Measurements from ENCODE around the gene FMN1.

Gene FMN1

GRCh38 chr15:32878869-32879805 is 315.4 kb downstream of the FMN1 start:
- peaks cover under 1% of the 10 kb centered on the region for H3K9me3 Mint-ChIP-seq
- peak overlapping the region; percentile 84 for H3K27ac Mint-ChIP-seq
- H3K36me3 Mint-ChIP-seq (ENCODE audit: low read depth) = peaks cover 5% of the 10 kb centered on the region
- peaks cover 73% of the 10 kb centered on the region for H3K4me1 Mint-ChIP-seq
- TF ChIP-seq, protein P1, sequence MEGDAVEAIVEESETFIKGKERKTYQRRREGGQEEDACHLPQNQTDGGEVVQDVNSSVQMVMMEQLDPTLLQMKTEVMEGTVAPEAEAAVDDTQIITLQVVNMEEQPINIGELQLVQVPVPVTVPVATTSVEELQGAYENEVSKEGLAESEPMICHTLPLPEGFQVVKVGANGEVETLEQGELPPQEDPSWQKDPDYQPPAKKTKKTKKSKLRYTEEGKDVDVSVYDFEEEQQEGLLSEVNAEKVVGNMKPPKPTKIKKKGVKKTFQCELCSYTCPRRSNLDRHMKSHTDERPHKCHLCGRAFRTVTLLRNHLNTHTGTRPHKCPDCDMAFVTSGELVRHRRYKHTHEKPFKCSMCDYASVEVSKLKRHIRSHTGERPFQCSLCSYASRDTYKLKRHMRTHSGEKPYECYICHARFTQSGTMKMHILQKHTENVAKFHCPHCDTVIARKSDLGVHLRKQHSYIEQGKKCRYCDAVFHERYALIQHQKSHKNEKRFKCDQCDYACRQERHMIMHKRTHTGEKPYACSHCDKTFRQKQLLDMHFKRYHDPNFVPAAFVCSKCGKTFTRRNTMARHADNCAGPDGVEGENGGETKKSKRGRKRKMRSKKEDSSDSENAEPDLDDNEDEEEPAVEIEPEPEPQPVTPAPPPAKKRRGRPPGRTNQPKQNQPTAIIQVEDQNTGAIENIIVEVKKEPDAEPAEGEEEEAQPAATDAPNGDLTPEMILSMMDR (IDR thresholded peaks at IDR 0.05) = no peak
- DNase-seq = no peak
- no peaks in the 10 kb centered on the region for H3K27me3 Mint-ChIP-seq (ENCODE audit: low read depth, poor library complexity)
- no peak overlapping the region for H3K4me3 Mint-ChIP-seq

DNA sequence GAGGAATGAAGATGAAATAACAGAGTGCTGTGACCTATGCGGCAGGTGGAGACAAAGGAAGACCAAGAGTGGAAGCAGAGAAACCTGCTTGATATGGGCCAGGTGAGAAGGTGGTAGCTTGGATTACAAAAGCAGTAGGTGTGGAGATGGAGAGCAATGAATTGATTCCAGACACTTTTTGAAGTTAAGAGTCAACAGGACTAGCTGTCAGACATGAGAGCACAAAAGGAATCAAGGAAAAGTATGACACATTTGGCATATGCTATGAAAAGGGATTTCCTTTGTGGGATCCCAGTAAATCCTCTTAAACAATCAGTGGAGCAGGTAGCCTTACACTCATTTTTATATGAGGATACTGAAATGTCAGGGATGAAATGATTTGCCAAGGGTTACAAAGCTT is 316.2 kb downstream of the FMN1 start:
- peak overlapping the region; percentile 2 for H3K27ac Mint-ChIP-seq
- no peaks in the 10 kb centered on the region for H3K9me3 Mint-ChIP-seq
- H3K36me3 Mint-ChIP-seq (ENCODE audit: low read depth) = peaks cover 4% of the 10 kb centered on the region

DNA sequence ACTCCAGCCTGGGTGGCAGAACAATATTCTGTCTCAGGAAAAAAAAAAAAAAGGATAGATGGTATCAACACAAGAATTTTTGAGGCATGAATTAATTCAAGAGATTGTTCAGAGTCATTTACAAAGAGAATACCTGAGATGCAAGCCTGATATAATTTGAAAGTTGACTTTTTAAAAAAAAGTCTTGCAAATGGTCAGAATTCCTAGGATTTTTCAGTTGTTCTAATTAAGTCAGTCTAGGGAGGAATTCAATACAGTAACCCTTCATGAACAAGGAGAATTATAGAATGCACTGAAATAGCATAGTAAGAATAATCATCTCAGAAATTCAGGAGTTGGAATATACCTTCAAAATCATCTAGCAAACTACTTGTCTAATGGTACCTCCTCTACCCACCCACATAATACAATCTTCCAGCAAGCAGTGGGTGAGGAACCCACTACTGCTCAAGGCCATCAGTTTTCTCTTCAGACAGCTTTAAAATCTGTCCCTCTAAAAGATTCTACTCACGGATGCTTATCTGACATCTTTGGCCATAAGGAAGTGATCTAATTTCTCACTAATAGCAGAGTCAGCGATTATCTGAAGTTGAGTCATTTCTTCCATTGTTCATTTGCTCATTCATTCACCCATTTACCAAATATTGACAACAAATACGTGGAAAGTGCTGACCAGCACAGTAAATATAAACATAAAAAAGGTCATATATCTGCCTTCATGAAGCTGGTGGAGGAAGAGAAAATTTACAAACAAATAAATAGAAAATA is 317.1 kb downstream of the FMN1 start:
- Mint-ChIP-seq H3K27ac (no peak overlapping the region), H3K27me3 (ENCODE audit: low read depth, poor library complexity) (no peaks in the 10 kb centered on the region), H3K36me3 (ENCODE audit: low read depth) (no peaks in the 10 kb centered on the region), H3K4me1 (peaks cover 79% of the 10 kb centered on the region), H3K4me3 (no peak overlapping the region), H3K9me3 (no peaks in the 10 kb centered on the region)
- DNase-seq = no peak
- TF ChIP-seq, protein P1 (IDR thresholded peaks at IDR 0.05) = no peak

More for the DNA sequence above, 316.2 kb downstream of the FMN1 start:
- Mint-ChIP-seq H3K4me3 (peak overlapping the region; percentile 10), H3K4me1 (peaks cover 76% of the 10 kb centered on the region), H3K27me3 (ENCODE audit: low read depth, poor library complexity) (no peaks in the 10 kb centered on the region)
- no peak for DNase-seq
- TF ChIP-seq, protein P1 (IDR thresholded peaks at IDR 0.05) = no peak

- Mint-ChIP-seq H3K9me3 (no peaks in the 10 kb centered on the region), H3K36me3 (ENCODE audit: low read depth) (peaks cover 26% of the 10 kb centered on the region), H3K4me1 (peaks cover 70% of the 10 kb centered on the region), H3K4me3 (no peak overlapping the region), H3K27me3 (ENCODE audit: low read depth, poor library complexity) (peaks cover 3% of the 10 kb centered on the region), H3K27ac (peak overlapping the region; percentile 56)
- DNase-seq = no peak
- TF ChIP-seq, protein P1 (IDR thresholded peaks at IDR 0.05) = no peak
Measured at GRCh38 chr15:32873284-32874114, 321.0 kb downstream of the FMN1 start.

- TF ChIP-seq, protein P1 (IDR thresholded peaks at IDR 0.05) = no peak
- no peak for DNase-seq
- peaks cover 66% of the 10 kb centered on the region for H3K4me1 Mint-ChIP-seq
- H3K27ac Mint-ChIP-seq = peak overlapping the region; percentile 56
- no peak overlapping the region for H3K4me3 Mint-ChIP-seq
- H3K36me3 Mint-ChIP-seq (ENCODE audit: low read depth) = peaks cover 28% of the 10 kb centered on the region
- peaks cover 3% of the 10 kb centered on the region for H3K27me3 Mint-ChIP-seq (ENCODE audit: low read depth, poor library complexity)
- H3K9me3 Mint-ChIP-seq = no peaks in the 10 kb centered on the region
Measured at GRCh38 chr15:32872621-32873283, 321.8 kb downstream of the FMN1 start.

All from nephron progenitor cell (in vitro differentiated cells).